ENCODE data around the gene ELOVL2.

GRCh38 chr6:10977231-10977968, 66.7 kb downstream of the ELOVL2 start:
- TF ChIP-seq EZH2 (IDR thresholded peaks at IDR 0.05), result no peak
- TF ChIP-seq POLR2AphosphoS5 (IDR thresholded peaks at IDR 0.05; ENCODE audit: borderline replicate concordance, low read depth, low read length), result no peak
- TF ChIP-seq FOXP2 (optimal IDR thresholded peaks at IDR 0.05; ENCODE audit: control extremely low read depth, extremely low read length, insufficient read depth), result no peak

Data from SK-N-MC (cell line).